Superior temporal gyrus (tissue), 1 donor: ENCODE measurements around the gene MARK3.

ENCODE experiments used
- DNase-seq: peaks from one replicate; pipeline ENCODE4 v3.0.0-alpha.2; 2016; ENCODE audit errors: extremely low spot score

Gene MARK3

DNA sequence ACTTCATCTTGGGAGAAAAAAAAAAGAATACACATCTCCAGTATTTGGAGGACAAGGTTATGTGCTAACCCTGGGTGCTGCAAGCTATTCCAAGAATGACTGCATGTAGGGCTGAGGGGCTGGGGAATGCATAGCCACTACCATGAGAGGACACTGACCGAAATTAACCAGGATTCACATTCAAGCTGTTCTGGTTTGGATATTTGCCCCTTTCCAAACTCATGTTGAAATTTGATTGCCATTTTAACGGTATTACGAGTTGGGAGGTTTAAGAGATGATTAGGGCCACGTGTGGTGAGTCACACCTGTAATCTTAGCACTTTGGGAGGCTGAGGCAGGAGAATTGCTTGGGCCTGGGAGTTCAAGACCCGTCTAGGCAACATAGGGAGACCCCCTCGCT lies 18.5 kb upstream of the MARK3 start:
- DNase-seq, result no peak

DNA sequence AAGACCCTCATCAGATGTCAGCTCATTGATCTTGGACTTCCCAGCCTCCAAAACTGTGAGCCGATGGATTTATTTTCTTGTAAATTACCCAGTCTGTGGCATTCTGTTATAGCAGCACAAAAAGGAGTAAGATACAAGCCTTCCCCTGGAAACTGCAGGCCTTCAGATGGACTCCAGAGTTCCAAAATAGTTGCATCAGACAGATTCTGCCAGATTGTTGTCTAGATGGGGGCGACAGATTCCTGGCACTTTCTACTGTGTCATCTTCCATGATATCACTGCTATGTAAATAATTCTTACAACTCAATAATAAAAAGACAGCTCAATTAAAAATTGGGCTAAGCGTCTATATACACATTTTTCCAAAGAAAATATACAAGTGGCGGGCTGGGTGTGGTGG lies 17.2 kb upstream of the MARK3 start:
- no peak for DNase-seq

DNA sequence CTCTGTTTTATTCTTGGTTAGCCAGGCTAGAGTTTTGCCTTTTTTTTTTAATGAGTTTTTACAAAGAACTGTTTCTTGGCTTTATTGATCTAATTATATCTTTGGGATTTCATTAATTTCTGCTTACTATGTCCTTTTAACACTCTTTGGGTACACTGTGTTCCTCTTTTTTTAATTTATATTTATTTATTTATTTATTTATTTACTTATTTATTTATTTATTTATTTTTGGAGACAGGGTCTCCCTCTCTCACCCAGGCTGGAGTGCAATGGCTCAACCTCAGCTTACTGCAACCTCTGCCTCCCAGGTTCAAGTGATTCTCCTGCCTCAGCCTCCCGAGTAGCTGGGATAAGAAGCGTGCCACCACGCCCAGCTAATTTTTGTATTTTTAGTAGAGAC lies 15.1 kb upstream of the MARK3 start:
- DNase-seq, result no peak

DNA sequence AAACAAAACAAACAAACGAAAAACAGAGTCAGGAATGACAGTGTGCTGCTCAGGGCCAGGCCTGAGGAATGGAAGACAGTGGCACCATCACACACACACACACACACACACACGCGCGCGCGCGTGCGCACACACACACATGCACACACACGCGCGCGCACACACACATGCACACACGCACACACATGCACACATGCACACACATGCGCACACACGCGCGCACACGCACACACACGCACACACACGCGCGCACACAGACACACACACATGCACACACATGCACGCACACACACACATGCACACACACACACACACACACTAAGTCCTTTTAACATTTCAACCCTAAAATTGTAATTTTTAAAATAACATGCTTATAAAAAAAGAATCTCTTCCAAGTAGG lies 13.2 kb upstream of the MARK3 start:
- no peak for DNase-seq

DNA sequence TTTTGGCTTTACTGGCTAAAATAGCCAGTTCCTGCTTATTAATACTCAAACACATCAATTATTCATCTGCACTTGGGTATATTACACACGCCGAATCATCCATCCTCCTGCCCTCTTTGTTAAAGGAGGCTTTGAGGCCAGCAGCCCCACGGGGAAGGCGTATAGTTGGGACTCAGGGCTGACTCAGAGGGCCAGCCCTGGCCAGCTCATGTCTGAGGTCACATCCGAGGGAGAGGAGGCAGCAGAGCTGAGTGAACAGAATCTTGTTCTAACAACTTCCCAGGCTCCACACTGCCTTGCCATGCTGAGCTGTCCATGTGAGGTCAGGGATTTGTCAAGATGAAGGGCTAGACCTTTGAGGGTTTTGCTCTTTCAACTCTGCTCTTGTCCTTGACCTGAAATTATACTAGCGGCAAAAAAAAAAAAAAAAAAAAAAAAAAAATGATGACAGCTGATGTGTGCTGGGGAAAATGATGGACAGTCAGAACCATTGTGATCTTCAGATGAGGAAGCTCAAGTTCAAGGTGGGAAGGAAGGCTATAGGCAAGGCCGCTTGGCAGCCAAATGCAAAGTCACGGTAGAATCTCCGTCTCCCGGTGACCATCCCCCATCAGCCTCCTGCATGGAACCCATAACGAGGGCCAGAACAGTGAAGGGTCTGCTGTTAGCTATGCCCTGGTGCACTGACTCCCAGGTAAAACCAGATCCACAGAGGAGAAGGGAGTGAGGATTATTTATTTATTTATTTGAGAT lies 12.5 kb upstream of the MARK3 start:
- no peak for DNase-seq

DNA sequence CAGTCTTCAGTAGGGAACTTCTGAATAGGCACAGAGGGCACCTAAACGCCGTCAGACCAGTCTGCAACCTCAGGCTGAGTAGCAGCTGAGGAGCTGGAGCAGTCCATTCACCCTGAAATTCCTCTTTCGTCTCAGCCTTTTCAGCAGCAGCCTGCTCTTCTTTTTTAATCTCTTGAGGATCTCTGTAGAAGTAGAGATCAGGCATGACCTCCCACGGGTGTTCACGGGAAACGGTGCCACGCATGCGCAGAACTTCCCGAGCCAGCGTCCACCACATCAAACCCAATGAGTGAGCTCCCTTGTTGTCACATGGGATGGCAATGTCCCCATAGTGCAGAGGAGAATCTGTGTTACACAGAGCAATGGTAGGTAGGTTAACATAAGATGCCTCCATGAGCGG lies 11.1 kb upstream of the MARK3 start:
- no peak for DNase-seq

DNA sequence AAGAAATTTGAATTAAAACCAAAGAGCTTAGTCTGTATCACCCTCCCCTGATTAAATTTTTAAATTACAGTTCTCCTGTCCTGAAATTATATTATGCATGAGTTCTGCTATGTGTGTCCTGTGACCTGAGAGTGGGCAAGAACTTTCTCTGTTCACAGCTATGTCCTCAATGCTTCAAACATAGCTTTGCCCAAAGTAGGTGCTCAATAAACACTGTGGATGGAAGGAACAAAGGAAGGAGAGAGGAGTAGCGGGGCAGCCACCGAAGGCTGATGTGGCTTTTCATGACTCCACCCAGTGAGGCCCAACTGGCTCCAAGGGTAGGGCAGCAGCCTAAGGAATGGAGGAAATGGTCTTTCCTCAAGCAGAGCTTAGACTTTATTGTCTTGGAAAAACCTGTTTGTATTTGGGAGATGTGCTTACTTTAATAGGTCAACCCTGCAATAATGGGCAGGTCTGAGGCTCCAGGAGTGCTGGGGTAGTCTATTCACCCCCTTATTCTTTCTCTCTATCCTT lies 7.6 kb upstream of the MARK3 start:
- DNase-seq, result no peak

DNA sequence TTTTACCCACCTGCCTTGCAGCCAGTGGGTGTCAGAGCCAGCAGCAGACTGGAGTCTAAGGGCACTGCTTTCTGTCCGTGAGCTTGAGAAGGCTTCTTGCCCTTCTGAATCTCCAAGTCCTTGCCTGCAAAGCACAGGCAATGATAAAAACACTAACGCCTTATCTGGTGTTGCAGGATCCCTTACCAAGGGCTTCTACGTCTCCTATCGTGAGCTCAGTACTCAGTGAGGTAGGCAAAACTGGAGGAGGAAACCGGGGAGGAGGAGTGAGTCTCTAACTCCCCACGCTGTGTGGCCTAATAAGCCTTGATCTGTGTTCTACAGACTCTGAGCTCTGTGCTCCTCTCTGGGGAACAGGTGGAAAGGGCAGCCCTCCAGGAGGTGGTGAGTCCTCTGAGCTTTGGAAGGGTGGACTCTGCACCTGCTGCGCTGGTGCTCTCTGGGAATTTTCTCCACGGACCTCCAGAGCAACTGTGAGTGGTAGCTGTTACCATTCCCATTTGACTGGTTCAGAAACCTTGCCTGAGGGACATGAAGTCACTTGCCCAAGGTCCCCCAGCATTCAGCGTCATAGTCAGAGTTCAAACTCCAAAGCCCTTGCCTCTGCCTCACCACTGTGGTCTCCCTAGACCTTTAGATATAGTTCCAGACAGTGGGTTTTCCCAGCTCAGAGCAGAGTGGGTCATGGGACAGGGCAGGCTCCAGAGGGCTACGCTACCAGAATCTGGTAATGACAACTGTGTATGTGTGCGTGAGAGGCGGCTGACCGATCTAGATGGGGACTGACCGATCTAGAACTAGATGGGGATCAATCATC lies 7.0 kb upstream of the MARK3 start:
- DNase-seq, result no peak

DNA sequence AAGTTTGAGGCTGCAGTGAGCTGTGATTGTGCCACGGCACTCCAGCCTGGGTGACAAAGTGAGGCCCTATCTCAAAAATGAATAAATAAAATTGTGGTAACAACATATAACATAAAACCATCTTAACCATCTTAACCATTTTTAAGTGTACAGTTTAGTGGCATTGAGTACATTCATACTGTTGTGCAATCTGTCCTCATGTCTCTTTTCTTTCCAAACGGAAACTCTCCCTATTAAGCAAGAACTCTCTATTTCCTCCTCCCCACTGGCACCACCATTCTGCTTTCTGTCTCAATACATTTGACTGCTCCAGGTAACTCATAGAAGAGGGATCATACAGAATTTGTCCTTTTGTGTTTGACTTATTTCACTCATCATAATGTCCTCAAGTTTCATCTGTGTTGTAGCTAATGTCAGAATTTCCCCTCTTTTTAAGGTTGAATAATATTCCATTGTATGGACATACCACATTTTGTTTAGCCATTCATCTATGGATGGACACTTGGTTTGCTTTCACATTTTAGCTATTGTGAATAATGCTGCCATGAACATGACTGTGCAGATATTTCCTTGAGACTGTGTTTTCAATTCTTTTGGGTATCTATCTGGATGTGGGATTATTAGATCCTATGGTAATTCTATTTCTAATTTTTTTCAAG lies 4.4 kb upstream of the MARK3 start:
- no peak for DNase-seq

DNA sequence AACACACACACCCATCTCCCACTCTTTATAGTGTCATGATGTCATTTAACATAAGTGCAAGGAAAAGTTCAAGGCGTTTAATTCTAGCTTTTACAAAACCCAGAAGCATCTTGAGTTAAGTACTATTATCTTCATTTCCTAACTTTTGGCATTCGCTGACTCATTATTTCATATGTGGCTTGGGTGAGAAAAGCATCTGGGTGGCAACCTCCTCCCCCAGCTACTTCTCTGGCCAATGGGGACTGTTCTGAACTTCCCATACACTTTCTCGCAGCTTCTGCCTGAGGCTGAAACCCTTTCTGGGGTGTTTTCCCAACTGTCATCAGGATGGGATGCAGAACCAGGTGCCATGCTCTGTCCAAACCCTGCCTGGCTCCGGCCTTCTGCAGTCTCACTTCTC lies 2.8 kb upstream of the MARK3 start:
- no peak for DNase-seq

DNA sequence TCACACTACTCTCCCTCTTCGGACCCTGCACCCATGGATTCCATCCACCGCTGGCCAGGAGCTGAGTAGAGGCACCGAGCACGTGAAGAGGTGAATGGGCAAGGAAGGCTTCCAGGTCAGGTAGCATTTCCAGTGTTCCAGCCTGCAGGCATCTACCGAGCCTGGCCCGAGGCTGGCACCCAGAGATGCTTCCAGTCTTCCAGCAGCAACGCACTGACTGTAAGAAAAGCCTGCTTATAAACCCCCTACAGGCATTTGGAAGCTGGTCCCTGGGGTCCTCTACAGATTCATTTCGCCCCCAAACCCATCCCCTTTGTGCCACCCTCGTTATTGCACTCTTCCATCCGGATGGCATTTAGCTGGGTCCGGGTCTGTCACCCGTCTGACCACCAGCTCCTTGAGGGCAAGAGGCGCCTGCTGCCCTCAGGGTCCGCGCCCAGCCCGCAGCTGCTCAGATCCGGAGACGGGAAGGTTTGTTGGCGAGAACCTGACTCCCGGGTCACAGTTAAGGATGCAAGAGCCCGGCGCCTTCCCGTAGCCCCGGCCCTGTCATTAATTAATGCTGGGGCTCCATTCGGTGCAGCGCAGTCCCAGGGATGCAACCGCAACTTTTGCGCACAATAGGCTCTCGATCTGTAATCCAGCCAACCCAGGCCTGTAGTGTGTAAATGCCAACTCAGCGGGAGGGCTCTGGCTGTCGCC lies 614 bp upstream of the MARK3 start:
- no peak for DNase-seq

DNA sequence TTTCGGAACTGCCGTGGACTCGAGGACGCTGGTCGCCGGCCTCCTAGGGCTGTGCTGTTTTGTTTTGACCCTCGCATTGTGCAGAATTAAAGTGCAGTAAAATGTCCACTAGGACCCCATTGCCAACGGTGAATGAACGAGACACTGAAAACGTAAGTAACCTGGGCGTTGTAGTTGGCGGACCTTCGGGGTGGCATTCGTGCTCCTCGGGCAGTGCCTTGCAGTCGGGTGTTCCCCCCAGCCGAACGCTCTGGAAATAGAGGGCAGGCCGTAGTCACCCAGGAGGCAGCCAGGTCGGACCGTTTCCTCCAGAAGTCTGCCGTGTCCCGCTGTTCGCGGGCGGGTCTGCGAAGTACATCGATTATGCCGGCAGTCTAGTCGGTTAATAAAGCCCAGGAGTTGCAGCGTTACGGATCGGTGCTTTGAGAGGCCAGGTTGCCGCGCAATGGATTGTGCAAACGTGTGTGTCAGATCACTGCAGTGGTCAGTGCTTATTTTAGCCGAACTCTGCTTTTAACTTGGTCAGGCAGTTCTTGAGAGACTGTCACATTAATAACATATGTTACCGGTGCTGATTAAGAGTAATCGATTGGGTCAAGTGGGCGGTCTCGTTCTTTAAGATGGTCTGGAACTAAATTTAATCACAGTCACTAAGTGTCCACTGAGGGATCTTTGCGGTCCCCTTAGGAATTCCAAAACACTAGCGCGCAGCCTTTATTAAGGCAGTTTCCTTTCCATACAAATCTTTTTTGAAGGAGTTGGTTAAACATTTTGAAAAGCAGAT lies 906 bp downstream of the MARK3 start:
- peak; percentile 51 for DNase-seq

DNA sequence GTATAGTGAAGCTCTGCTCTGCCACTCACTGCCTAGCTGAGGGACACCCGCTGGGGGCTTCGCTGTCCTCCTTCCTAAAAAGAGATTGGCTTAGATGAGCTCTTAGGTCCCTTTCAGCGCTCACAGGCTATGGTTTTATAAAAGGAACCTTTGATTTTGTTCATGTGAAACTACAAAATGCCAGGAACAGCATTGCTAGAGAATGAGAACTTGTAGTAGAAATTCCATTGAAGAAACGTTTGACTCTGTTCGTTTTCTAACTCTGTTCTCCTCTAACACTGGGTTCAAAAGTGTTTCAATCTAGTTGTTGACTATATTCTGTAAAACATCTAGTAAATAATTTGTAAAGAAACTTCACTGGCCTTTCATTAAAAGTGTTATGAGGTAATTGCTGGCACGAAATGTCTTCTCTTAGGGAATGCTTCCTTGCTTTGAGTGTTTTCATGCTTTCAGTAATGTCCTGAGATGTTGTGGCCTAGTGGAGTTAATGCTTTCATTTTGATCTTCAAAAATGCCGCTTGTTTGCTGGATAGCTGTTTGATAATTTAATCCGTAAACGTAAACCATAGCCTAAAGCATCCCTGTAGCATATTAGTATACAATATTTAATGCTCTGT lies 1.6 kb downstream of the MARK3 start:
- DNase-seq, result peak; percentile 53

DNA sequence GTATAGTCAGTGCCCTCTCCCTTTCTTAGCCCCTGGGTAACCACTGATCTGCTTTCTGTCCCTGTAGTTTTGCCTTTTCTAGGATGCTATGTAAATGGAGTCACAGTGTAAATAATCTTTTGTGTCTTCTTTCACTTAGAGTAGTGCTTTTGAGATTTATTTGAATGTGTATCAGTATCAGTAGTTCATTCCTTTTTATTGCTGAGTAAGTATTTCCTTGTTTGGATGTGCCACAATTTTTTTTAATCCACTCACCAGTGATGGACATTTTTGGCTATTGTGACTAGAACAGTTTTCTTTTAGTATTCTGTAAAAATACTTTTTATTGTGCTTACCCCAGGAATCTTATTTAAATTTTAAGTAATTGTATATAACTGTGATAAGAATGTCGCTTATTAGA lies 3.4 kb downstream of the MARK3 start:
- DNase-seq, result no peak

DNA sequence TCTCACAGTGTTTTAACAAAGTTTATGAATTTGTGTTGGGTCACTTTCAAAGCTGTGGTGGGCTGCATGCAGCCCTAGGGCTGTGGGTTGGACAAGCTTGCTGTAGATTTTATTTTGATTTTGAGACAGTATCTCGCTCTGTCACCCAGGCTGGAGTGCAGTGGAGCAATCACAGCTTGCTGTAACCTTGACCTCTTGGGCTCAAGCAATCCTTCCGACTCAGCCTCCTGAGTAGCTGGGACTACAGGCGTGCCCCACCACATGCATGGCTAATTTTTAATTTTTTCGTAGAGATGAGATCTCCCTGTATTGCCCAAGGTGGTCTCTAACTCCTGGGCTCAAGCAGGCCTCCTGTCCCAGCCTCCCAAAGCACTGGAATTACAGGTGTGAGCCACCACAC lies 5.4 kb downstream of the MARK3 start:
- no peak for DNase-seq

DNA sequence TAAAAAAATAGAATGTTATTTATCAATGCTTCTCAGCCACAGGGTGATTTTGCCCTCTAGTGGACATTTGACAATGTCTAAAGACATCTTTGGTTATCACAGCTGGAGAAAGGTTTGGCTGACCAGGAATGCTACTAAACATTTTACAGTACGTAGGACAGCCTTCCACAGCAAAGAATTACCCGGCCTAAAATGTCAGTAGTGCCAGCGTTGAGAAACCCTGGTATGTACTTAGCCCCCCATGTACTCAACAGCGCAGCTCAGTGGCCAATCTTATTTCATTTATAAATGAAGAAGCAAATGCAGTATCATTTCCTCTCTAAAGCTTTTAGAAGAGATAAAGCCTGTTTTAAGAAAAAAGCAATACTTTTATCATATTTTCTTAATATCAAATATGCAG lies 5.8 kb downstream of the MARK3 start:
- peak; percentile 77 for DNase-seq

DNA sequence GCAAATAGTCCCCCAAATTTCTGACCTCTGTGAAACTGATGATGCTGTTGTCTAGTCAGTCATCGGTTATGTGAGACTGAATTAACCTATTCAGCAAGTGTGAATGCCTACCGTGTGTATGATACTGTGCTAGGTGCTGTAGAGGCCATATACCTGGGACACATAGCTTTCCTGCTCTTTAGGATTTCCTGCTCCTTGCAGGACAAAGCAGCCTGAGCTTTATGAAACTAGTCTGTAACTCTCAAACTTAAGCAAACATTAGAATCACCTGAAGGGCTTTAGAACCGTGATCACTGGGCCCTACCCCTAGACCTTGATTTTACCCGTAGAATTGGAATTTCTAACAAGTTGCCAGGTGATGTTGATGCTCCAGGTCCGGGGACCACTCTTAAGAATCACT lies 6.9 kb downstream of the MARK3 start:
- DNase-seq, result no peak

DNA sequence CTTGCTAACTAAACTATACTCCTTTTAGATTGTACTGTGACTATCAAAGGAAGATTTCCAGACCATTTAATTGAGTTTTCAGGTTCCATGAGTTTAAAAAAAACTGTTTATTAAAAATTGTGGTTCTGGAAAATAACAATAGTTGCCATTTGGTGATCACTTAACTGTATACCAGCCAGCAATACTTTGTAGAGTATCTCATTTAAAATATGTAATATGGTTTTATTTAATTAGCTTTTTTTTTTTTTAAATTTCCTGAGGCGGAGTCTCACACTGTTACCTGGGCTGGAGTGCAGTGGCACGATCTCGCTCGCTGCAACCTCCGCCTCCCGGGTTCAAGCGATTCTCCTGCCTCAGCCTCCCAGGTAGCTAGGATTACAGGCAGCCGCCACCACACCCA lies 7.4 kb downstream of the MARK3 start:
- DNase-seq, result no peak

DNA sequence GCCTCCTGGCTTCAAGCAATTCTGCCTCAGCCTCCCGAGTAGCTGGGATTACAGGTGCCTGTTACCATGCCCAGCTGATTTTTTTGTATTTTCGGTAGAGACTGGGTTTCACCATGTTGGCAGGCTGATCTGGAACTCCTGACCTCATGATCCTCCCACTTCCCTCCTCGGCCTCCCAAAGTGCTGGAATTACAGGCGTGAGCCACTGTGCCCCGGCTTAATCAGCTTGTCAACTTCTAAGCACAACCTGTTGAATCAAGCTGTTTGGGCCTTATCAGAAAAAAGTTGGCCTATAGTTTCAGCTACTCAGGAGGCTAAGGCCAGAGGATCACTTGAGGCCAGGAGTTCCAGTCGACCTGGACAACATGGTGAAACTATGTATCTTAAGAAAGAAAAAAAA lies 7.9 kb downstream of the MARK3 start:
- DNase-seq, result no peak

DNA sequence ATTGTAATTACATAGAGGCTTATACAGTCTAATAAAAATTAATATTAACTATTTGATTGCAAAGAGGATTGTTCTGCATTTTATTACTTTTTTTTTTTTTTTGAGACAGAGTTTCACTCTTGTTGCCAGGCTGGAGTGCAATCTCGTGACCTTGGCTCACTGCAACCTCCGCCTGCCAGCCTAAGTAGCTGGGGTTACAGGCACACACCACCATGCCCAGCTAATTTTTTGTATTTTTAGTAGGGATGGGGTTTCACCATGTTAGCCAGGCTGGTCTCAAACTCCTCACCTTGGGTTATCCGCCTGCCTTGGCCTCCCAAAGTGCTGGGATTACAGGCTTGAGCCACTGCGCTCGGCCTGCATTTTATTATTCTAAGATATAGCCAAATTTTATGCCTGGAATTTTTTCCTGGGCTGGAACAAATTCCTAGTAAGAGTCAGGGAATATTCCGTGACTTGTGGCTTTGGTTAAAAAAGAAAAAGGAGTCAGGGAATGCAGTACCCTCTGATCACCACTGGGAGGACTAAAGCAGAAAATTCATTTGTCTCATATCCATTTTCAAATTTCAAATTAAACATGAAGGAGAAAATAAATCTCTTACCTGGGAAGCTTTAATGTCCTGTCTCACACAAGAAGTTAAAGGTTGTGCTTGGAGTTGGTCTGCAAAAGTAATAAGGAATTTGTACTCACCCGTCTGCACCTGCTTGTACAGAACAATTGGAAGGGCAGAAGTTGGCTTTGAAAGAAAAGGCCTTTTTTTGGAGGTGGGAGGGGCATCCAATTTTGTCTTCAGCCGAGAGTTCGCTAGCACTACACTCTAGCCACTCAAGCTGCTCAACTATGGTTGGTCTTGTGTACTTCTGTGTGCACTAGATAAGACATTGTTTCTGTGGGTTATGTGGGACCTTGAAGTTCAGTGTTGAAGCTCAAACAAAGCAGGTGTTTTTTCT lies 8.7 kb downstream of the MARK3 start:
- DNase-seq, result peak; percentile 72
